CD4-positive, alpha-beta T cell treated with Interferon gamma for 1 hour (primary cell): ENCODE measurements around the gene DXO.

Source experiments
- DNase-seq: peaks from one replicate; pipeline ENCODE4 v3.0.0-alpha.2; 2020

The DXO gene

DNA sequence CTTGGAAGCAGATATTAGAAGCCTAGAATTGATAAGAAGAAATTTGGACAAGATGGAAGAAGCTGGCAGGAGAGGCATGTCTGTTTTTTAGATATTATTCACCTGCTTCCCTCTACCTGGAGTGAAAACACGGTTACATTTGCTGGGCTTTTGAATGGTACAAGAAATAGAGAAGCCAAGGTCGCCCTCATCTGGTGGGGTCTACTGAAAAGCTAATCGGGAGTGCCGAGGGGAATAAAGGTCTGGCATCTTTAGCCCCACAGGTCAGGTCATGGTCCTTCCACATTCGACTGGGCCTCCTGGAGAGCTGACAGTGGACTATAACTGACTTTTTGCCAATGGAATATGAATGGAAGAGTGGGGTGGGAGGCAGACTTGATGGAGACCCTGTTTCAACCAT, 49.0 kb downstream of the DXO start:
- DNase-seq = no peak

DNA sequence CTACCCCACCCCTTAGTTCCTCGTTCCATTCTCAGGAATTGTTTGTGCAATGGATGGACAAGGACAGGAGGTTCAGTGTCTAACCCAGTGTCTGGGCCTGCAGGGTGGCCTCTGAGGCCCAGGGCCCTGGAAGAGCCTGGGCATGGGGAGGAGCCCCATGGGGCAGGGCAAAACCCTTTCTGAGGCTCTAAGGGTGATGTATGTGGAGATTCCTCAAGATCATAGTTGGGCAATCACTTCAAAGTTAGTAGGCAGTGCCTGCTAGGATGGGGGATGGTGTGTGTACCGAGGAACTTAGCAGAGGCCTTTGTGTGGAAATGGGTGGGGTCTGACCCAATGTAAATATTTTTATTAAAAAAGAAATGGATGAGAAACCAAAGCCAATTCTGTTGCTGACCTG, 51.1 kb downstream of the DXO start:
- no peak for DNase-seq
